HT1080 (cell line): ENCODE results near the gene CCR1. TPM values are rescaled to one million over a fixed set of nuclear protein-coding genes. Genes with fewer than 3 reads are reported as not detected.
"Not testable (repeated sequence)": the region's sequence is repeated elsewhere in the genome, so short reads cannot be mapped to it uniquely, and the experiment has no call there.

Experiments used
- DNase-seq: peaks from one replicate; pipeline ENCODE4 v3.0.0-alpha.2; 2015; ENCODE audit warnings: low read depth
- total RNA-seq: library from RNA; depleted of rRNA; stranded (reverse); fragments of >200 nt; shearing (Covaris generic); gene quantifications from 2 replicates; pipeline ENCODE4 v1.2.3, GENCODE V29; 2014

Gene CCR1
- total RNA-seq, 1 experiment from 2014 or later, result 0.19 TPM

DNA sequence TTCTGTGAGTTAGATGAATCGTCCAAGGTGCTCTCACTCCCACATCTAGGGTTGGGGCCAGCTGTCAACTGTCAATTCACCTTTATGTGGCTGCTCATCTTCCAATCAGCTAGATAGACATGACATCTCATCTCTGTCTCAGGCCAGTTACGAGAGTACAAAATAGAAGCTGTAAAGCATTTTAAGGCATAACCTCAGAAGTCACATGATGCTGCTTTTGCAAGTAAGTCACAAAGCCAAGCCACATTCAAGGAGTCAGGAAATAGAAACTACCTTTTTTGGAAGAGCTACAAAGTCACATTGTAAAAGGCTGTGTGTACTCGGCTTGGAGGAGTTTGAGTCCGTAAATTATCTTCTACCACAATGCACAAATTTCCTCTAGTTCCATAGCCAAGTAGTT, 5.1 kb upstream of the CCR1 start:
- DNase-seq, result no peak

DNA sequence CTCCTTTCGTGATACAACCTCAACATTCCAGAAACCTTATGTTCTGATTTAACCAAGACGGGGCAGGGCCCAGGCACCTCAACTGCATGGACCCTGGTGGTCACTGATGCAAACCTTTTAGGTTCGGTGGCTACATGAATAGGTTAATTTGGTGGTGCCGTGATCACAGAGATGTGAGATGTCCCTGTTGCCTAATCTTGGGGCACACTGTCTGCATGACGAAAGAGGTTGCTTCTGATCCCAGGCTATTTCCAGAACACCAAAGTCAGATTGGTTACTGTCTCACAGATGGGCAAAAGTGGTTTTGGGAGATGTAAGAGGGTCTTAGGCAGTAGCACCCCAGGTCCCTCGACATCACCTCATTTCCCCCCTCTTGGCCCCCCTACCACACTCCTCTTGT, 4.0 kb upstream of the CCR1 start:
- DNase-seq, result no peak

GRCh38 chr3:46209746-46210470, 1.8 kb upstream of the CCR1 start:
- no peak for DNase-seq

DNA sequence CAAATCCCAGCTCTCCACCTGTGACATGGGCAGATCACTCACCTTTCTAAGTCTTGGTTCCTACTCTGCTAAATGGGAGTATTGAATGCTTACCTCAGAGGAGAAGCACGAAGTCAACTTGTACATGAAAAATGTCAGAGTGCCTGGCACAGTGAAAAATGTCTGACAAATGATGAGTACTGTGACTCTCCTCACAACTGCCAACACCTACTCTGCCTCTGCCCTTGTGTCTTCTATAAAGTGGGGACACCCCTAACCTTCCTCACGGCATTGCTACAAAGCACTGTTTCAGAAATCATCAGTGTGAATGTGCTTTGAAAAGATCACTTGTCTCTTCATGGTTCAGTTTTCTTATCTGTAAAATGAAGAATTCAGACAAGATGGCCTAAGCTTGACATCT, 940 bp upstream of the CCR1 start:
- no peak for DNase-seq

- DNase-seq, result not testable (repeated sequence)
Observed at GRCh38 chr3:46207514-46207913, 599 bp downstream of the CCR1 start.

DNA sequence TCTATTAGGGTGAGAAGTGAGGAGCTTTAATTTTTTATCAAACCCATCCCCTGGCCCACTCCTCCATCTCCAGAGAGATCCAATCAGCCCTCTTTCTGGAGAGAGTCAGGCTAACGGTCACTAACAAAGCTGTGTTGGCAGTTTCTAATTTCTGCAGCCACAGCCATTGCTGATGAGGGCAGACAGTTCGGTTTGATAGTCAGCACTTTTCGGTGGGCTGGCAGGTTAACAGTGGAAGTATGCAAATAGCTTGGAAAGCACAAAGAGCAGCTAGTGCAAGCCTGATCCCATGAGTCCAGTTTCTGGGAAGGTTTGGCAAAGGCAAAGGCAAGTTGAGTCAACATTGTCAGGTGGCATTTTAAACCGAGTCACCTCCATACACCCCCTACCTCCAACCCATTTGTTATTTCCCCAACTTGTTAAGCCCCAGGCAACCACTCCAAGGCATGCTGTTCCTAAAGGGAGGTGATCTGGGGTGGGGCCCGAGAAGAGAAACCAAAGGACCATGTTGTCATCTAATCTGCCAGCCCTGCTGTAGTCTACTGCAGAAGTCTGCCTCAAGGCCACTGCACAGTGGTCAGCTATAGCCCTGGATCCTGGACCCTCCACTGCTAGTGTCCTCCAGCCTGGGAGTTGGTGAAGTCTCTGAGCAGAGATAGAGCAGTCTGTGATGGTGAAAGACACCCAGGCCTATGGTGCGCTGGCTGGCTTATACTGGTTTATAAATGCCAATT, 1.7 kb downstream of the CCR1 start:
- no peak for DNase-seq

DNA sequence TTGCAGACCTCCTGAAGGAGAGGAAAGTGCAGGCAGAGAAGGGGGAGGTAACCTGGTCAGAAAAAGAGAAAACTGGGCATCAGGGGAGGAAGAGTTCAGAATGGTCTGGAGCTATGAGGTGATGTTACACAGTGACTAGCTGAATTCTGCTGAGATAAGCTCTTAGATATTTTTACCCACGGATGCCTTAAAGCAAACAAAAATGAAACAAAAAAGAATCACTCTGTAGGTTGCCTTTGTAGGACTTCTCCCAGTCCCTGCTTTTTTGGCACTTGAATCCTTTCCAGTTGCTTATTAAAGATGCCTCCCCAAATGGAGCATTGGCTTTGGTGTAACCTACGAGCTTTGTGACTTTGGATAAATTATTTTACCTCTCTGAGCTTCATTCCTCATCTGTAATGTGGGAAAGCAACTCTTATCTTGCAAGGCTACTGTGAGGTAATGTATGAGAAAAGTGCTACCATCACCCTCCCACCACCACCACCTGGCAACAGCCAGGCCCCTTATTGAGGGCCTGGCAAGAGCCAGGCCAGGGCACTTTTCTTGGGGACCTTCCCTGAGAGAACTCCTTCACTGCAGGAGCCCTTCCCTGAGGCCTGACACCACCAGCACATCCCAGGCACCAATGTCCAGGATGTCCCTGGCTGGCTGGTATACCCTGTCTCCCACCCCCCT, 2.7 kb downstream of the CCR1 start:
- DNase-seq, result no peak

- DNase-seq, result no peak
Observed at GRCh38 chr3:46203681-46204080, 4.4 kb downstream of the CCR1 start.

GRCh38 chr3:46202535-46202934, 5.6 kb downstream of the CCR1 start:
- no peak for DNase-seq

GRCh38 chr3:46200790-46201189, 7.3 kb downstream of the CCR1 start:
- no peak for DNase-seq

DNA sequence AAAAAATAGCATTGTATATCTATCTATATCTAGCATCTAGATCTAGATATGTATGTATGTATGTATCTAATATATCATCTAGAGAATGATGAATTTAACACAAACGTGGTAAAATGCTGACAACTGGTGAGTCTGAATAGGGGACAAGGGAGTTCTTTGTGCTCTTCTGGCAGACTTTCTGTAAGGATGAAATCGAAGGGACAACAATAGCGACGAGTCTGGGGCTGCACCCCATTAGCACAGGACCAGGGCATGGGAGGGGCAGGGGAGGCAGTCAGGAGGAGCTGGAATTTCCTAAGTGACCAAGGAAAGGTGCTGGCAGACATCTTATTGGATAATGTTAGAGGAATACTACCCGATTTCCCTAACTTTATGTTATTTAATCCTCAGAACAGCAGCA, 7.9 kb downstream of the CCR1 start:
- no peak for DNase-seq

- no peak for DNase-seq
Observed at GRCh38 chr3:46196261-46196957, 11.7 kb downstream of the CCR1 start.

DNA sequence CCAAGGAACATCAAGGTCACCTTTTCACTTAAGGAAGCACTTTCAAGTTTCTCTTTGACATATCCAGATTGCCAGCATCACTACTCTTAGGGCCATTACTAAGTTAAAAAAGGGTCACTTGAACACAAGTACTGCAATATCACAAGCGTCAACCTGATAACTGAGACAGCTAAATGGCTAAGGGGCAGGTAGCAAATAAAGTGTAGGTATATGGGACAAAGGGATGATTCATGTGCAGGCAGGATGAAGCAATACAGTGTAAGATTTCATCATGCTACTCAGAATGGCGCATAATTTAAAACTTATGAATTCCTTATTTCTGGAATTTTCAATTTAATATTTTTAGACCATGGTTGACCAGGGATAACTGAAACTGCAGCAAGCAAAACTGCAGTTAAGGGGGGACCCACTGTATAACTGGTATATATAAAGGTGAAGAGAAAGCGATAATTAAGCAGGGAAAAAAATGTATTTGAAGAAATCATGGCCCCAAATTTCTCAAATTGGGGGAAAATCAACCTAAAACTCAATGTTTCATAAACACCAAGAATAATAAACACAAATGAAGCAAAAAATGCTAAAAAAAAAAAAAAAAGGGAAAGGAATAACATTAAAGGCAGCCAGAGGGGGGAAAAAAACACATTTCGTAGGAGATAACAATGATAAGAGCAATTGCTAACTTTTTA, 13.1 kb downstream of the CCR1 start:
- DNase-seq, result no peak

DNA sequence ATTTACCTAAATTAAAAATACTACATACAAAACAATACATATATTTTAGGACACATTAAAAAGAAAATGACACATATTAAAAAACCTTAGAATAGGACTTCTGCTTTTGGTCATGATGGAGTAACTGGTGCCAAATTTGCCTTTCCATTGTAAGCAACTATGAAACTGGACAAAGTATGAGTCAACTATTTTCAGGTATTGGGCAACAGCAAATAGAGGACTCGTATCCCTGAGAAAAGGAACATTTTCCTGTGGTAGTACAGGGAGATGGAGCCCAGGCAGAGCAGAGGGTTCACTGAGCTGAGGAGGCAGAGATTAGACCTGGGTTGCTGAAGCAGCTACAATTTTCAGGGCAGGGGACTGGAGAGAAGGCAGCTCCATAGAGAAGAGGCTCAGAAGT, 14.7 kb downstream of the CCR1 start:
- DNase-seq, result no peak

GRCh38 chr3:46192939-46193338, 15.2 kb downstream of the CCR1 start:
- DNase-seq, result no peak

- DNase-seq, result no peak
Observed at GRCh38 chr3:46191730-46192129, 16.4 kb downstream of the CCR1 start.

DNA sequence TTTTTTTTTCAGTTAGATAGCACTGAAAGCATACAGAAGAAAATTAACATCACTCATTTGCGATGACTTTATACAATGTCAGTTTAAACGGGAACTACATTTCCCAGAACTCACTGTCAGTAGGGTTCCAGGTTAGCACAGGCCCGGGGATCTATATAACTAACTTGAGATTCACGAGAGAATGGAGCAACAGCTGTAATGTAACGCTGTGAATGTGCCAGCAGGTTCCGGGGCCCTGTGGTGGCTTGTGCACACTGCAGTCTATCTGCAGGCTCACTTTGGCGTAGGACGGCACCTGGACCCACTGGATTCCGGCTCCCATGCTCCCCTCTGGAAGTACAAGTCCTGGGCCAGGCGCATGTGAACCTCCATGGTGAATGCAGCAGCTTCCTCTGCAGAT, 19.4 kb downstream of the CCR1 start:
- DNase-seq, result no peak

GRCh38 chr3:46187876-46188275, 20.2 kb downstream of the CCR1 start:
- peak; percentile 78 for DNase-seq

DNA sequence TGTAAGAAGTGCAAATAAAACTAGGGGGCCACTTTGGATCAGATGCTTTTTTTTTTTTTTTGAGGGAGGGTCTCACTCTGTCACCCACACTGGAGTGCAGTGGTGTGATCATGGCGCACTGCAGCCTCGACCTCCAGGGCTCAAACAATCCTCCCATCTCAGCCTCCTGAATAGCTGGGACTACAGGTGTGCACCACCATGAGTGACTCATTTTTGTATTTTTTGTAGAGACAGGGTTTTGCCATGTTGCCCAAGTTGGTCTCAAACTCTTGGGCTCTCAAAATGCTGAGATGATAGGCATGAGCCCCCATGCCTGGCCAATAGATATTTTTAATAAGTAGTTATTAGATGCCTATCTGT, 20.8 kb downstream of the CCR1 start:
- DNase-seq, result no peak

- no peak for DNase-seq
Observed at GRCh38 chr3:46186471-46187340, 21.4 kb downstream of the CCR1 start.
